Stimulated activated CD4-positive, alpha-beta T cell treated with anti-CD3 and anti-CD28 coated beads, Interleukin-4, amount 100 ng/mL, for 4 hours (primary cell): ENCODE measurements around the gene MUC12.
"Not testable (repeated sequence)": the region's sequence is repeated elsewhere in the genome, so short reads cannot be mapped to it uniquely, and the experiment has no call there.

Source experiments
- DNase-seq, 2 experiments: peaks; one replicate each; pipeline ENCODE4 v3.0.0-alpha.2; 2020

The MUC12 gene

GRCh38 chr7:100963386-100963785 lies 6.0 kb upstream of the MUC12 start:
- DNase-seq, result no peak

GRCh38 chr7:100963874-100964273 lies 5.5 kb upstream of the MUC12 start:
- no peak for DNase-seq

- DNase-seq, result no peak
Observed at GRCh38 chr7:100964630-100965029, 4.7 kb upstream of the MUC12 start.

- no peak for DNase-seq
Observed at GRCh38 chr7:100965045-100965722, 4.2 kb upstream of the MUC12 start.

GRCh38 chr7:100965723-100966541 lies 3.4 kb upstream of the MUC12 start:
- DNase-seq, result peak; percentile 73 to 76

GRCh38 chr7:100966542-100967291 lies 2.6 kb upstream of the MUC12 start:
- no peak for DNase-seq

GRCh38 chr7:100967292-100967863 lies 2.0 kb upstream of the MUC12 start:
- no peak for DNase-seq

- DNase-seq, result no peak
Observed at GRCh38 chr7:100968031-100968430, 1.3 kb upstream of the MUC12 start.

GRCh38 chr7:100968650-100969049 lies 715 bp upstream of the MUC12 start:
- DNase-seq, result no peak

GRCh38 chr7:100971111-100972001 lies 2.0 kb downstream of the MUC12 start:
- no peak for DNase-seq

GRCh38 chr7:100972002-100972347 lies 2.6 kb downstream of the MUC12 start:
- no peak for DNase-seq

- no peak for DNase-seq
Observed at GRCh38 chr7:100974021-100974420, 4.7 kb downstream of the MUC12 start.

- DNase-seq, result no peak
Observed at GRCh38 chr7:100975371-100975821, 6.0 kb downstream of the MUC12 start.

- no peak for DNase-seq
Observed at GRCh38 chr7:100978300-100978699, 8.9 kb downstream of the MUC12 start.

GRCh38 chr7:100983451-100984187 lies 14.3 kb downstream of the MUC12 start:
- DNase-seq, result no peak

GRCh38 chr7:100984241-100984918 lies 15.0 kb downstream of the MUC12 start:
- not testable (repeated sequence) for DNase-seq

- DNase-seq, result not testable (repeated sequence)
Observed at GRCh38 chr7:100985033-100985797, 15.8 kb downstream of the MUC12 start.

GRCh38 chr7:100991631-100992030 lies 22.3 kb downstream of the MUC12 start:
- no peak for DNase-seq

GRCh38 chr7:100992280-100992679 lies 22.9 kb downstream of the MUC12 start:
- not testable (repeated sequence) for DNase-seq

GRCh38 chr7:100994671-100995070 lies 25.3 kb downstream of the MUC12 start:
- not testable (repeated sequence) for DNase-seq
